Measurements from ENCODE around the gene FAM131A. TPM values are rescaled to one million over a fixed set of nuclear protein-coding genes. Genes with fewer than 3 reads are reported as not detected.

Gene FAM131A
- total RNA-seq, 1 experiment from 2014 or later, result 71.7 TPM

DNA sequence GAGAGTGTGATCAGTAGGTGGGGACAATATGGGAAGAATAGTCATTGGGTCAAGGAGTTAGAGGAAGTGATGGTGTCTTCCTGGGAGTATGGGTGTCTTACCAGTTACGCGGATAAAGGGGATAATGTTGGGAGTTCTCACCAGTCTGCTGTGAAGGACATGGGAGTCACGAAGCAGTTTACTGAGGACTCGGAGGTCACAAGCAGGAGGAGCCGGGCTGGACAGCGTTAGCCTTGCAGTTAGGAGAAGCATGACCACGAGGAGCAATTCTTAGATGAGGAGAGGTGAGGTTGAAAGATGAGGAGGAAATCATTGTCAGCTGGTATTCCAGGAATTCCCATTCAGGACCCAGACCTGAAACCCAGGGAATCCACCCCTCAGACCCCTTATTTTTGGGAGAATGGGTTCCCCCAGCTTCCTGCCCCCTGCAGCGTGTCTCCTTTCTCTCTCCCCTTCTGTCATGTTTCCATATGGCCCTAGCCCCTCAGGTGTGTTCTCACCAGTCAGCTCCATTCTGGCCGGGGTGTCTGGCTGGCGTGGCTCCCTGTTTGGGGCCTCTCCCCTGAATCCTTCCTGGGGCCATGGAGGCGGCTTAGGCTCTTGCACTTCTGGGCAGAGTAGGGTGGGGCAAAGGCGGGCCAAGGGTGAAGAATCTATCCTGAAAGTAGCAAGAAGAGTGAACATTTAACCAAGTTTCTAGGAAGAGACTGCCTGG lies 38.5 kb downstream of the FAM131A start:
- no peak for DNase-seq (ENCODE audit: low read depth)

DNA sequence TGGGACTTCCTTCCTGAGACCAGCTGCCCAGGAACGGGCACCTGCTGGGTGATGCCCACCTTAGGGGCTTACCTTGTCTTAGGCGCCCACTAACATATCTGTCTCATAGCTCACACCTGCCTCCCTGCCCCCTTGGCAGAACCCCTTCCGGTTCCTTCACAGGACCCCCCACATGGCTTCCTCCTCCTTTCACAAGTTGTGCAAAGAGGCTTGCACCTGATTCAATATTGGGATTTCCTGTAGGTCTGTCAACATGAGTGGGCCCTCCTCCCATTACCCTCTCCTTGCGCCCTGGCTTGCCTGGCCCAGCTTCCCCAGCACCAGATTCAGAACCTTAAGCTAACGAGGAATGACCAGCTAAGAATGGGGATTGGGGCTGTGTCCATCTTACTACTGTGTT lies 40.0 kb downstream of the FAM131A start:
- no peak for DNase-seq (ENCODE audit: low read depth)

DNA sequence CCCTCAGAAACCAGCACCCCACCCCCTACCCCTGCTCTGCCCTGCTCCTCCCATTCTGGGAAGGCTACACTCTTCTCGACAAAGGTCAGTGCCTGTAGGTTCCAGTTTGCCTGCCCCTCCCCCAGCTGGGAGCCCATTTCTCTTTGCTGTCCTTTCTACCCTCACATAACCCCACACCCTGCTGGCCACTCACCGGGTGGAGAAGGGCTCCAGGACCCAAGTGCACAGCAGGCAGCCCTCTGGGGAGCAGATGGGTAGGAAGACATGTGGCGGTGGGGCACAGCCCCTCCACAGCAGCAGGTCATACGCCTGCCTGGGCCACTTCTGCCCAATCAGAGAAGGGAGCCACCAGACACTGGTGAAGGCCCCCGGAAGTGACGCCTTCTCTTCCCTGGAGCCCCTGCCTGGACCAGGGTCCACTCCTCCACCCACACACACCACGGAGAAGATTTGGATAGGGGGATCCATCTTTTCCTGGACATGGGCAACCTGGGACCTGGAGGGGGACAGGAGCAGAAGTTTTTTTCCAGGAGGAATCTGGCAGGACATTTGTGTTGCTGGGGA lies 40.6 kb downstream of the FAM131A start, which contains the start of gene THPO:
Gene THPO (minus strand): TSS at position 326 of the 564 bp plus-strand sequence. CDS start 1,948 bp downstream, outside the sequence.
- DNase-seq (ENCODE audit: low read depth), result no peak

DNA sequence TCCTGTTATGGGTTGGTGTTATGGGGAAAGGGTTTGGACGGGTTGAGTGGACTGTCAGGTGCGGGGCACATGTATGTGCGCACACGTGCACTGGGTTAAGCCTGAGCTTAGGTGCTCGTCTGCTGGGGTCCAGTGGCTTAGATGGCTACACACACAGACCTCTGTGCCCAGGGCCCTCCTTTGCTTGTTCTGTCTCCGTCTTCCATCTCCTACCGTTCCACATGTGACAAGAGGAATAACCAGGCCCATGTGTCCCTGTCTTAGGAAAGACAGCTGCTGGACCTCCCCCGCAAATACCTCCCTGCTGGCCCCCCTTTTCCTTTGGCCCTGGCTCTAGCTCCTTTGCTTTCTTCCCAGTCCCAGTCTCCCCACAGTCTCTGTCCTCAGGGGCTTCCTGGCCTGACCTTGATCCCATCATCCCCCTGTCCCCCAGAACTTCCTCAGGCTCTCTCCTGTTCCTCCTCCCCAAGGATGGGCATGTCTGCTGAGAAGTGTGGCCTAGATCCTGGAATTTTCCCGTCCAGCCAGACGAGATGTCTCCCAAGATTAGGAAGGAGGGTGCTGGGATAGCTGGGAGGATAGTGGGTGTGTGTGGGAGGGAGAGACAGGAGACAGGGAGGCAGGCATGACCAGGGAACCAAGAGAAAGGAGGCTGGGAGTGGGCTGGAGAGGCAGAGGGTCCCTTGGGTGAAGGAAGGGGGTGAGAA lies 41.4 kb downstream of the FAM131A start:
- no peak for DNase-seq (ENCODE audit: low read depth)

DNA sequence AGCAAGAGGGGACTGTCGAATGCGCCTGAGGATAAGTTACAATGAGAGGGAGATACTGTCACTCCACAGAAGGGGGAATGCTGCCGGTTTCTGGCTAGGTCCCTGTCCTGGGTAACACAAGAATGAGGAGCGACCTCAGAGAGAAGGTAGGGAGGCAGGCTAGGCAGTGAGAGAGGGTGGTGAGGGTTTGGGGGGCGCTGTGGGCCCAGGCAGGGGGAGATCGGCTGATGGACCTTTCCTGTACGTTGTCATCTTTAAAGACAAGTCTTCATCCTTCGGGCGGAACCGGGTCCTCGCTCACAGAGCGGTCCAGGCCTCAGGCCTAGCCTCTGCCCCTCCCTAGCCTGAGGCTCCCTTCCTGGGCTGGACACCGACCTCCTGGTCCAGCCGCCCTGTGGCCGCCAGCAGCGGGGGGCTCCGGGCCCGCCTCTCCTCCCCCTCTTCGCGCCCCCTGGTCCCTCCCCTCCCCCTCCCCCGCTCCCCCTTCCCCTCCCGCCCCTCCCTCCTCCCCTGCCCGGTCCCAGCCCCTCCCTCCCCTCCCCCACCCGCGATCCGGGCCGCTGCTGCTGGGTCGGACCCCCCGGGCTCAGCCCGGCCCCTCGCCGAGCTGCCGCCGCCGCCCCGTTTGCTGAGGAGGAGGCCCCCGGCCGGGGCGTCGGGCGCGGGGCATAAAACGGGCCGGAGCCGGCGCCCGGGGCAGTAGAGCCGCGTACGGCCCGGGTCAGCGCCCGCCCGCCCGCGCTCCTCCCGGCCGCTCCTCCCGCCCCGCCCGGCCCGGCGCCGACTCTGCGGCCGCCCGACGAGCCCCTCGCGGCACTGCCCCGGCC lies 42.2 kb downstream of the FAM131A start, which contains the start of gene CHRD:
Gene CHRD (plus strand): TSS at position 697 of the 827 bp plus-strand sequence. CDS start 265 bp downstream, outside the sequence.
- no peak for DNase-seq (ENCODE audit: low read depth)

DNA sequence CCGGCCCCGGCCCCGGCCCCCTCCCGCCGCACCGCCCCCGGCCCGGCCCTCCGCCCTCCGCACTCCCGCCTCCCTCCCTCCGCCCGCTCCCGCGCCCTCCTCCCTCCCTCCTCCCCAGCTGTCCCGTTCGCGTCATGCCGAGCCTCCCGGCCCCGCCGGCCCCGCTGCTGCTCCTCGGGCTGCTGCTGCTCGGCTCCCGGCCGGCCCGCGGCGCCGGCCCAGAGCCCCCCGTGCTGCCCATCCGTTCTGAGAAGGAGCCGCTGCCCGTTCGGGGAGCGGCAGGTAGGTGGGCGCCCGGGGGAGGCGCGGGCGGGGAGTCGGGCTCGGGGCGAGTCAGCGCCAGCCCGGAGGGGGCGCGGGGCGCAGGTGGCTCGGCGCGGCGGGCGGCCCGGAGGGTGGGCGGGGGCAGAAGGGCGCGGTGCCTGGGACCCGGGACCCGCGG lies 42.8 kb downstream of the FAM131A start:
- no peak for DNase-seq (ENCODE audit: low read depth)

DNA sequence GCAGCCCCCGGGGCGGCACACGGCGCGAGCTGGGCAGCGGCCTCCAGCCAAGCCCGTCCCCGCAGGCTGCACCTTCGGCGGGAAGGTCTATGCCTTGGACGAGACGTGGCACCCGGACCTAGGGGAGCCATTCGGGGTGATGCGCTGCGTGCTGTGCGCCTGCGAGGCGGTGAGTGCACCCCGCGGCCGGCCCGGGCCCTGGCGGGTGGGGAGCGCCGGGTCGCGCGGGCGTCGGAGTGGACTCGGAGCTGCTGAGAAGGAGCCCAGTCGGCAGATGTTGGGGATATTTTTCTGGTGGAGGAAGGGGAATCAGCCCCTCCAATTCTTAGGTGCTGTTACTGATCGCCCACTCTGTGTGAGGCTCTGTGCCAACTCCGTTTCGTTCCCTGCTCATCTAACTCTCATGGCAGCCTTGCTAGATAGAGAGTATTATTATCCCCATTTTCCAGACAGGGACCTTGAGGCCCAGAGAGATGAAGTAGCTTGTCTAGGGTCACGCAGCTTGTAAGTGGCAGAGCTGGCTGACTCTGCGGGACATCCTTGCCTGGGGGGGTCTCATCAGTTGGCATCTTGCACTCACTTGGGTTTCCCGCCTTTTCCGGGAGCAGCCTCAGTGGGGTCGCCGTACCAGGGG lies 43.3 kb downstream of the FAM131A start:
- DNase-seq (ENCODE audit: low read depth), result no peak

DNA sequence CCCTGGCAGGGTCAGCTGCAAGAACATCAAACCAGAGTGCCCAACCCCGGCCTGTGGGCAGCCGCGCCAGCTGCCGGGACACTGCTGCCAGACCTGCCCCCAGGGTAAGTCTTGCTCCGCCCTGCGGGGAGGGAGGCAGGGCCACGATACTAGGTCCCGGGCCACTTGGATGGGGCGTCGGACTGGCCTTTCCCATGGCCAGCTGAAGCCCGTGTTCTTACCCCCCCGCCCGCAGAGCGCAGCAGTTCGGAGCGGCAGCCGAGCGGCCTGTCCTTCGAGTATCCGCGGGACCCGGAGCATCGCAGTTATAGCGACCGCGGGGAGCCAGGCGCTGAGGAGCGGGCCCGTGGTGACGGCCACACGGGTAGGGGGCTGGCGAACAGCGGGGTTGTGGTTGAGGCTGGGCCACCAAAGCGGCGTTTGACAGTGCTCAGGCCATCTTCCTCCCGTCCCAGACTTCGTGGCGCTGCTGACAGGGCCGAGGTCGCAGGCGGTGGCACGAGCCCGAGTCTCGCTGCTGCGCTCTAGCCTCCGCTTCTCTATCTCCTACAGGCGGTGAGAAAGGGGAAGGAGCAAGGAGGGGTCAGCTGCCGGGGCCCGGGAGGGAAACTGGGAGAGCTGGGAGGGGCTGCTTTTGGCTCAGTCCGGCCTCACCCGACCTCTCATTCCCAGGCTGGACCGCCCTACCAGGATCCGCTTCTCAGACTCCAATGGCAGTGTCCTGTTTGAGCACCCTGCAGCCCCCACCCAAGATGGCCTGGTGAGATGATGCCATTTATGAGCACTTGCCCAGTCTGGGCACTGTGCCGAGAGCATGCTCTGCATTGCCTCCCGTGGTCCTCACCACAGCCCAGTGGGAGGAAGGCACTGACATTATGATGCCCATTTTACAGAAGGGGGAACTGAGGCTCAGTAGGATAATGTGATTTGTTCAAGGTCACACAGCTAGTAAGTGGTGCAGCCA lies 44.1 kb downstream of the FAM131A start:
- DNase-seq (ENCODE audit: low read depth), result no peak

DNA sequence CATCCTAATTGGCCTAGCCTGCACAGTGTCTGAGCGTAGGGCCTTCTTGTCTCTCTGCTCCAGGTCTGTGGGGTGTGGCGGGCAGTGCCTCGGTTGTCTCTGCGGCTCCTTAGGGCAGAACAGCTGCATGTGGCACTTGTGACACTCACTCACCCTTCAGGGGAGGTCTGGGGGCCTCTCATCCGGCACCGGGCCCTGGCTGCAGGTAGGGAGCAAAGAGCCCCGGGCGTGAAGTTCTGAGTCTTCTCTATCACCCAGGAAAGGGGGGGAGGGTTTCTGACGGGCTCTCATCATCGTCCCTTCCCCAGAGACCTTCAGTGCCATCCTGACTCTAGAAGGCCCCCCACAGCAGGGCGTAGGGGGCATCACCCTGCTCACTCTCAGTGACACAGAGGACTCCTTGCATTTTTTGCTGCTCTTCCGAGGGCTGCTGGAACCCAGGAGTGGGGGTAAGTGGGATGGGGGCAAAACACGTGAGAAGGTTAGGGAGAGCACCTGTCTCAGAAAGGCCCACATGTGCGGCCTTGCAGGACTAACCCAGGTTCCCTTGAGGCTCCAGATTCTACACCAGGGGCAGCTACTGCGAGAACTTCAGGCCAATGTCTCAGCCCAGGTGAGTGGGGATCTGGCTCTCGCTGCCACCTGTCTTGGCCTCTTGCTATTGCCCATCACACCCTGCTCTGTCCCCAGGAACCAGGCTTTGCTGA lies 45.1 kb downstream of the FAM131A start:
- no peak for DNase-seq (ENCODE audit: low read depth)

DNA sequence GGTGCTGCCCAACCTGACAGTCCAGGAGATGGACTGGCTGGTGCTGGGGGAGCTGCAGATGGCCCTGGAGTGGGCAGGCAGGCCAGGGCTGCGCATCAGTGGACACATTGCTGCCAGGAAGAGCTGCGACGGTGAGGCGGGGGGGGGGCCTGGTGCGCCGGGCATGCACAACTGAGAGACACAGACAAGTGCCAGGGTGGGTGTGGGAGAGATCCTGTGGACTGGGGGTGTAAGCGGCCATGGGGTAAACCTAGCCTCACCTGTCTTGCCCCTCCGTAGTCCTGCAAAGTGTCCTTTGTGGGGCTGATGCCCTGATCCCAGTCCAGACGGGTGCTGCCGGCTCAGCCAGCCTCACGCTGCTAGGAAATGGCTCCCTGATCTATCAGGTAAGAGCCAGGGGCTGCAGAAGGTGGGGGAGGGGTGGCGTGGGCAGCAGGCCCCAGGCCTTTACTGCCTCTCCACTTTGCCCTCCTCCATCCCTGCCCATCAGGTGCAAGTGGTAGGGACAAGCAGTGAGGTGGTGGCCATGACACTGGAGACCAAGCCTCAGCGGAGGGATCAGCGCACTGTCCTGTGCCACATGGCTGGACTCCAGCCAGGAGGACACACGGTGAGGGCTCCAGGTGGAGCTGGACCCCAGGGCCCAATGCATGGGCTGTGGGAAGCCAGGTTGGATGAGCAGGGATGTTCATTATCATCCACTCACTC lies 45.8 kb downstream of the FAM131A start:
- DNase-seq (ENCODE audit: low read depth), result no peak

DNA sequence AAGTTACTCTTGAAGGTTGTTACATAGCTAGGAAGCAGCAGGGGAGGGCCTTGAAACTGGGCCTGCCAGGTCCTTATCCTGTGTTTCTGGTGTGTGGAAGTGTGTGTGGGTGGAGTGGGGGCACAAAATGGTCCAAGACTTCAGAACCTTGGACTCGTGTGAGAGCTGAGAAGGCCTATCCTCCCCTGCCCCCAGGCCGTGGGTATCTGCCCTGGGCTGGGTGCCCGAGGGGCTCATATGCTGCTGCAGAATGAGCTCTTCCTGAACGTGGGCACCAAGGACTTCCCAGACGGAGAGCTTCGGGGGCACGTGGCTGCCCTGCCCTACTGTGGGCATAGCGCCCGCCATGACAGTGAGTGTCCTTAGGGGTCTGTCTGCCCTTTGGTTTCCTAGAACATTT lies 46.9 kb downstream of the FAM131A start:
- DNase-seq (ENCODE audit: low read depth), result no peak

DNA sequence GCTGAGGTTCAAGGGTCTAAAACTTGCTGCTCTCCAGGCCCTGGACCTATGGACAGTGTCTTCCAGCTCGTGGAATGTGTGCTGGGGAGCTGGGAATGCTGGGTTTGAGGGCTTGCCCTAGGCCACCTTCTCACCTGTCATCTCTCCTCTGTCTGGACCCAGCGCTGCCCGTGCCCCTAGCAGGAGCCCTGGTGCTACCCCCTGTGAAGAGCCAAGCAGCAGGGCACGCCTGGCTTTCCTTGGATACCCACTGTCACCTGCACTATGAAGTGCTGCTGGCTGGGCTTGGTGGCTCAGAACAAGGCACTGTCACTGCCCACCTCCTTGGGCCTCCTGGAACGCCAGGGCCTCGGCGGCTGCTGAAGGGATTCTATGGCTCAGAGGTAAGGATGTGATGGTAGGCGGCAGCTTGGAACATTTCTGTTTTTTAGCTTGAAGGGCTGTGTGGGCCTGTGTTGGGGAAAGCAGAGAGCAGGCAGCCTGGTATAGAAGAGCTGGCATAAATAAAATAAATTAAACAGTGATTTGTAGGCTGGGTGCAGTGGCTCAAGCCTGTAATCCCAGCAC lies 47.5 kb downstream of the FAM131A start:
- DNase-seq (ENCODE audit: low read depth), result no peak

DNA sequence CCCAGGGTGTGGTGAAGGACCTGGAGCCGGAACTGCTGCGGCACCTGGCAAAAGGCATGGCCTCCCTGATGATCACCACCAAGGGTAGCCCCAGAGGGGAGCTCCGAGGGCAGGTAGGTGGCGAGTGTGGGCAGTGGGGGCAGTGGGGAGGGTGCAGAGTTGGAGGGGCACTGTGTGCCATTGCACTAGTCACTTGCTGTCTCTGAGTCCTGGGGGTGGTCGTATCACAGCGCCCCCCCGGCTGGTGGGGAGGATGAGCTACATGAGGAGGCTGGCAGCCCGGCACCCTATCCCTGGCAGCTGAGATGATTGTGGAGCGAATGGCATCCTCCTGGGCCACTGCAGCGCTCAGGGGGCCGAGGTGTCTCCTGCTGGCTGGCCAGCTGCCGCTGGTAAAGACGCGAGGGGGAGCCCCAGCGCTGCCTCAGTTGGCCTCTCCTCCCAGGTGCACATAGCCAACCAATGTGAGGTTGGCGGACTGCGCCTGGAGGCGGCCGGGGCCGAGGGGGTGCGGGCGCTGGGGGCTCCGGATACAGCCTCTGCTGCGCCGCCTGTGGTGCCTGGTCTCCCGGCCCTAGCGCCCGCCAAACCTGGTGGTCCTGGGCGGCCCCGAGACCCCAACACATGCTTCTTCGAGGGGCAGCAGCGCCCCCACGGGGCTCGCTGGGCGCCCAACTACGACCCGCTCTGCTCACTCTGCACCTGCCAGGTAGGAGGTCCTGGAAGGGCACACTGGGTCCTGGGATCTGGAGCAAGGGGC lies 48.8 kb downstream of the FAM131A start:
- no peak for DNase-seq (ENCODE audit: low read depth)

DNA sequence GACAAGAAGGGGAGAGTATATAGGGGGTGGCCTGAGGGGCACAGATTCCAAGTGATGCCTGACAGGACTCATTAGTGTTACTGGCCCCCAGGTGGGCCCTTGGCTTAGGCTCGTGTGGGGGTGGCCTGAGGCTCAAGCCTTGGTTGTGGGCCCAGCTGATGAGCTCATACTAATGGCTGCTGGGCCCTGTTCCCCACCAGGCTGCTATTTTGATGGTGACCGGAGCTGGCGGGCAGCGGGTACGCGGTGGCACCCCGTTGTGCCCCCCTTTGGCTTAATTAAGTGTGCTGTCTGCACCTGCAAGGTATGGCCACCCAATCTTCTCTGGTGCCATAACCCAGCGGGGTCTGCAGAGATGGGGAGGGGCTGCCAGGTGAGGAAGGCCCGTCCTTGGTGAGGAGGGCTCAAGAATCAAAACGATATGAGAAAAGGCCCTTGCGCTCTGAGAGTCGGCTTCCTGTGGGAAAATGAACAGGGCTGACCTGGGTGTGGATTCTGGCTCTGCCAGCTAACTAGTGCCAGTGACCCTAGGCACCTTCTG lies 49.8 kb downstream of the FAM131A start:
- no peak for DNase-seq (ENCODE audit: low read depth)

DNA sequence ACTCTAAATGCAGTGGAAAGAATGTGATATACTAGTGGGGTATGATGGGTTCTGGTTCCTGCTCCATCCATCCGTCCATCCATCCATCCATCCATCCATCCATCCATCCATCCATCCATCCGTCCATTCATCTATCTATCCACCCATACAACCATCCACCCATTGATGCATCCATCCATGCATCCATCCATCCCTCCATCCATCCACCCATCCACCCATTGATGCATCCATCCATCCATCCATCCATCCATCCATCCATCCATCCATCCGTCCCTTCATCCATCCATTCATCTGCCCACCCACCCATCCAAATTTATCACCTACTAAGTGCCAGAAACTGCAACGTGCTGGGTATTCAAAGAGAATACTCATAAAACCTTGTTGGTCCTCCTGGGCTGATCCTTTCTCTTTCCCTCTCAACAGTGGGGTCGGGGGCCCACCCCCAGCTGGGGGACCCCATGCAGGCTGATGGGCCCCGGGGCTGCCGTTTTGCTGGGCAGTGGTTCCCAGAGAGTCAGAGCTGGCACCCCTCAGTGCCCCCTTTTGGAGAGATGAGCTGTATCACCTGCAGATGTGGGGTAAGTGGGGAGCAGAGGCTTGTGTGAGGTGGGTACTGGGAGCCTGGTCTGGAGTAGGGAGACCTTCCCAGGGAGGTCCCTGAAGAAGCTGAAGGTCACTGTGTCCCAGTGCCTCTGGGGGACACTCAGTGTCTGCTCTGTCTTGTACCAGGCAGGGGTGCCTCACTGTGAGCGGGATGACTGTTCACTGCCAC lies 51.0 kb downstream of the FAM131A start:
- no peak for DNase-seq (ENCODE audit: low read depth)

DNA sequence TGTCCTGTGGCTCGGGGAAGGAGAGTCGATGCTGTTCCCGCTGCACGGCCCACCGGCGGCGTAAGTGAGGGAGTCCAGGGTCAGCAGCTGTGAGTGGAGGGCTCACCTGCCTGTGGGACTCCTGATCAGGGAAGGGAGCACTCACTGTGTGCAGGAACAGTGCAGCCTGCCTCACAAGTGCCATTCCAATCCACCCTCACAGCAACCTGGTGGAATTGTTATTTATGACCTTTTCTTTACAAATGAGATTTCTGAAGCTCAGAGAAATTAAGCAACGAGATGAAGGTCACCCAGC lies 51.5 kb downstream of the FAM131A start:
- DNase-seq (ENCODE audit: low read depth), result no peak

DNA sequence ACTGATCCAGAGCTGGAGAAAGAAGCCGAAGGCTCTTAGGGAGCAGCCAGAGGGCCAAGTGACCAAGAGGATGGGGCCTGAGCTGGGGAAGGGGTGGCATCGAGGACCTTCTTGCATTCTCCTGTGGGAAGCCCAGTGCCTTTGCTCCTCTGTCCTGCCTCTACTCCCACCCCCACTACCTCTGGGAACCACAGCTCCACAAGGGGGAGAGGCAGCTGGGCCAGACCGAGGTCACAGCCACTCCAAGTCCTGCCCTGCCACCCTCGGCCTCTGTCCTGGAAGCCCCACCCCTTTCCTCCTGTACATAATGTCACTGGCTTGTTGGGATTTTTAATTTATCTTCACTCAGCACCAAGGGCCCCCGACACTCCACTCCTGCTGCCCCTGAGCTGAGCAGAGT lies 52.0 kb downstream of the FAM131A start:
- DNase-seq (ENCODE audit: low read depth), result no peak
